Spleen (tissue), 11 donors: Measurements from ENCODE around the gene SHISAL2A. TPM values are rescaled to one million over a fixed set of nuclear protein-coding genes. Genes with fewer than 3 reads are reported as not detected.

Experiments used
- DNase-seq: peaks from one replicate; pipeline ENCODE4 v3.0.0-alpha.2; 2020
- H3K27ac ChIP-seq, 8 donors: fragments of 200-600 bp; sonication (generic) in 7 of 8; 1 replicate in 4 of 8; 2 replicates in 4 of 8; pipeline versions ENCODE4 v1.5.0 to v1.8.0; 2016 to 2021; ENCODE audit warnings: inconsistent platforms in 4 of 8, mild to moderate bottlenecking in 4 of 8, moderate library complexity in 1 of 8
- H3K27me3 ChIP-seq, 7 donors: fragments of 200-600 bp; sonication (generic) in 6 of 7; replicated peaks in 1 of 7; 1 replicate in 4 of 7; 2 replicates in 3 of 7; pipeline versions ENCODE4 v1.5.0 to v1.8.0; 2016 to 2021; ENCODE audit warnings: inconsistent platforms in 3 of 7, mild to moderate bottlenecking in 1 of 7
- H3K36me3 ChIP-seq, 6 donors: fragments of 200-600 bp; sonication (generic) in 5 of 6; 1 replicate in 4 of 6; 2 replicates in 2 of 6; pipeline versions ENCODE4 v1.5.0 to v1.8.0; 2016 to 2021; ENCODE audit warnings: inconsistent platforms in 2 of 6
- H3K4me1 ChIP-seq, 6 donors: fragments of 200-600 bp; sonication (generic) in 5 of 6; 1 replicate in 3 of 6; 2 replicates in 3 of 6; pipeline versions ENCODE4 v1.5.0 to v1.8.0; 2016 to 2021; ENCODE audit warnings: inconsistent platforms in 3 of 6
- H3K4me3 ChIP-seq, 8 donors: fragments of 200-600 bp; sonication (generic) in 7 of 8; 1 replicate in 4 of 8; 2 replicates in 4 of 8; pipeline versions ENCODE4 v1.5.0 to v1.8.0; 2016 to 2021; ENCODE audit warnings: inconsistent platforms in 4 of 8, mild to moderate bottlenecking in 4 of 8, moderate library complexity in 2 of 8
- H3K9me3 ChIP-seq, 8 donors: fragments of 200-600 bp; sonication (generic) in 7 of 8; 1 replicate in 4 of 8; 2 replicates in 4 of 8; pipeline versions ENCODE4 v1.5.0 to v1.8.0; 2016 to 2021; ENCODE audit warnings: inconsistent platforms in 4 of 8
- CTCF ChIP-seq, 11 experiments: fragments of 200-600 bp in 7 of 11; fragments of 450-650 bp in 4 of 11; sonication (generic) in 4 of 11; IDR thresholded peaks in 8 of 11; conservative IDR thresholded peaks in 3 of 11; 1 replicate in 7 of 11; 2 replicates in 4 of 11; pipeline versions ENCODE4 v1.4.0 to v1.8.0; 2016 to 2021; ENCODE audit warnings: antibody characterized with exemption in 11 of 11, inconsistent platforms in 4 of 11, mild to moderate bottlenecking in 1 of 11
- POLR2A ChIP-seq, 3 donors: fragments of 450-650 bp; IDR thresholded peaks; one replicate each; pipeline ENCODE4 v1.5.1; 2017; ENCODE audit warnings: antibody characterized with exemption in 3 of 3, mild to moderate bottlenecking in 1 of 3
- POLR2AphosphoS5 ChIP-seq, 3 donors: sonication (generic); formaldehyde crosslinking; IDR thresholded peaks; one replicate each; pipeline ENCODE4 v1.5.1; 2017; ENCODE audit warnings: antibody characterized with exemption in 3 of 3
- WGBS, 5 donors: extraction: QIAGEN DNeasy Blood & Tissue Kit in 3 of 5; methylation state at CpG; one replicate each; pipeline versions ENCODE4 v1.1.5 to v1.1.7; 2013 to 2018; 5-methylcytosine and 5-hydroxymethylcytosine counted together
- intact Hi-C: fragments of 100-400 bp; cut with DNase I; formaldehyde crosslinking; loops from one replicate; pipeline ENCODE4 v1.15.0; 2023; ENCODE audit warnings: low total_unique reads
- polyA plus RNA-seq, 3 donors: library from polyadenylated mRNA; stranded (reverse); fragments of 200-250 nt; gene quantifications; one replicate each; pipeline ENCODE4 v1.2.1, GENCODE V29; 2013
- total RNA-seq, 7 donors: library from RNA; depleted of rRNA in 3 of 7; stranded (reverse); fragments of >200 nt in 3 of 7; fragmentation: NEBNext Ultra II Directional in 4 of 7; extraction: Animal tissue kit (Norgen Biotek cat#: 25700) in 4 of 7; gene quantifications; one replicate each; pipeline versions ENCODE4 v1.1.0 to v1.2.1, GENCODE V29; 2016 to 2021
- donor health status: healthy with polysubstance abuse.
- donor health status: DM: no; HTN: no; CAD: no; lungs with moderate emphysema.
- donor health status: DM: no; HTN: no; CAD: no.
- donor health status: Bipolar disorder and iron deficiency.
- donor health status: healthy.
- donor health status: DM: no; HTN: no; CAD: no.
- donor health status: DM: yes; HTN: yes; CAD: no.

The SHISAL2A gene
- total and polyA plus RNA-seq, 10 donors, result 9.2 to 23.6 (median 16.1) TPM

- no peak for TF ChIP-seq POLR2A (IDR thresholded peaks at IDR 0.05)
- no peak for TF ChIP-seq POLR2AphosphoS5 (IDR thresholded peaks at IDR 0.05)
- no peak for TF ChIP-seq CTCF (IDR thresholded peaks at IDR 0.05 in 8 of 11, conservative IDR thresholded peaks at IDR 0.05 in 3 of 11)
- DNase-seq, result no peak
Observed at GRCh38 chr1:52658795-52659194, 25.8 kb downstream of the SHISAL2A start.

GRCh38 chr1:52659356-52659755 lies 26.4 kb downstream of the SHISAL2A start:
- 89 to 94% (median 90%) methylated on average over 3 of the region's 3 CpGs for WGBS, 5 donors
- no peaks in the 10 kb centered on the region for H3K9me3 ChIP-seq
- no peaks in the 10 kb centered on the region for H3K27me3 ChIP-seq
- H3K36me3 ChIP-seq, result peaks cover 0 to 13% (median 0%) of the 10 kb centered on the region in 6 donors
- no peak overlapping the region for H3K4me3 ChIP-seq
- no peak for TF ChIP-seq POLR2A (IDR thresholded peaks at IDR 0.05)
- TF ChIP-seq POLR2AphosphoS5 (IDR thresholded peaks at IDR 0.05), result no peak
- no peak for TF ChIP-seq CTCF (IDR thresholded peaks at IDR 0.05 in 8 of 11, conservative IDR thresholded peaks at IDR 0.05 in 3 of 11)
- intact Hi-C loops, result no loop called here
- no peak overlapping the region for H3K27ac ChIP-seq
- H3K4me1 ChIP-seq, result no peaks in the 10 kb centered on the region
- no peak for DNase-seq

More at GRCh38 chr1:52658795-52659194, 25.8 kb downstream of the SHISAL2A start:
- 88 to 94% (median 91%) methylated on average over 1 of the region's 1 CpG for WGBS, 5 donors
- Histone ChIP-seq H3K9me3 (no peaks in the 10 kb centered on the region), H3K36me3 (peaks cover 0 to 13% (median 0%) of the 10 kb centered on the region in 6 donors), H3K4me1 (no peaks in the 10 kb centered on the region), H3K27me3 (no peaks in the 10 kb centered on the region), H3K27ac (no peak overlapping the region), H3K4me3 (no peak overlapping the region)
- intact Hi-C loops, result no loop called here

GRCh38 chr1:52659851-52660596 lies 27.1 kb downstream of the SHISAL2A start:
- no peaks in the 10 kb centered on the region for H3K4me1 ChIP-seq
- peaks cover 0 to 13% (median 0%) of the 10 kb centered on the region in 6 donors for H3K36me3 ChIP-seq
- intact Hi-C loops, result no loop called here
- no peaks in the 10 kb centered on the region for H3K27me3 ChIP-seq
- no peak for TF ChIP-seq CTCF (IDR thresholded peaks at IDR 0.05 in 8 of 11, conservative IDR thresholded peaks at IDR 0.05 in 3 of 11)
- no peak for TF ChIP-seq POLR2AphosphoS5 (IDR thresholded peaks at IDR 0.05)
- no peak for TF ChIP-seq POLR2A (IDR thresholded peaks at IDR 0.05)
- WGBS, 5 donors, result 76 to 89% (median 82%) methylated on average over 13 of the region's 13 CpGs
- H3K4me3 ChIP-seq, result no peak overlapping the region
- DNase-seq, result no peak
- no peaks in the 10 kb centered on the region for H3K9me3 ChIP-seq
- H3K27ac ChIP-seq, result no peak overlapping the region

- Histone ChIP-seq H3K27ac (no peak overlapping the region), H3K36me3 (peaks cover 0 to 13% (median 0%) of the 10 kb centered on the region in 6 donors), H3K27me3 (no peaks in the 10 kb centered on the region), H3K4me3 (no peak overlapping the region), H3K4me1 (peaks cover 0 to 6% (median 1%) of the 10 kb centered on the region in 6 donors), H3K9me3 (no peaks in the 10 kb centered on the region)
- DNase-seq, result no peak
- intact Hi-C loops, result no loop called here
- TF ChIP-seq CTCF (IDR thresholded peaks at IDR 0.05 in 8 of 11, conservative IDR thresholded peaks at IDR 0.05 in 3 of 11) (no peak), POLR2A (IDR thresholded peaks at IDR 0.05) (no peak), POLR2AphosphoS5 (IDR thresholded peaks at IDR 0.05) (no peak)
- whole genome bisulfite sequencing, 5 donors, result 46 to 78% (median 53%) methylated on average over 3 of the region's 3 CpGs
Observed at GRCh38 chr1:52660807-52661206, 27.8 kb downstream of the SHISAL2A start.
